ENCODE results near the gene VWC2L.

- TF ChIP-seq CTCF (IDR thresholded peaks at IDR 0.05; ENCODE audit: poor library complexity): no peak
- no peak for TF ChIP-seq EZH2 (IDR thresholded peaks at IDR 0.05; ENCODE audit: borderline replicate concordance)
Observed at GRCh38 chr2:214587442-214587841, 176.6 kb downstream of the VWC2L start.

All from hepatocyte (in vitro differentiated cells).